ENCODE measurements around the gene CHRNA7.
"Not testable (repeated sequence)": the region's sequence is repeated elsewhere in the genome, so short reads cannot be mapped to it uniquely, and the experiment has no call there.

Gene CHRNA7

DNA sequence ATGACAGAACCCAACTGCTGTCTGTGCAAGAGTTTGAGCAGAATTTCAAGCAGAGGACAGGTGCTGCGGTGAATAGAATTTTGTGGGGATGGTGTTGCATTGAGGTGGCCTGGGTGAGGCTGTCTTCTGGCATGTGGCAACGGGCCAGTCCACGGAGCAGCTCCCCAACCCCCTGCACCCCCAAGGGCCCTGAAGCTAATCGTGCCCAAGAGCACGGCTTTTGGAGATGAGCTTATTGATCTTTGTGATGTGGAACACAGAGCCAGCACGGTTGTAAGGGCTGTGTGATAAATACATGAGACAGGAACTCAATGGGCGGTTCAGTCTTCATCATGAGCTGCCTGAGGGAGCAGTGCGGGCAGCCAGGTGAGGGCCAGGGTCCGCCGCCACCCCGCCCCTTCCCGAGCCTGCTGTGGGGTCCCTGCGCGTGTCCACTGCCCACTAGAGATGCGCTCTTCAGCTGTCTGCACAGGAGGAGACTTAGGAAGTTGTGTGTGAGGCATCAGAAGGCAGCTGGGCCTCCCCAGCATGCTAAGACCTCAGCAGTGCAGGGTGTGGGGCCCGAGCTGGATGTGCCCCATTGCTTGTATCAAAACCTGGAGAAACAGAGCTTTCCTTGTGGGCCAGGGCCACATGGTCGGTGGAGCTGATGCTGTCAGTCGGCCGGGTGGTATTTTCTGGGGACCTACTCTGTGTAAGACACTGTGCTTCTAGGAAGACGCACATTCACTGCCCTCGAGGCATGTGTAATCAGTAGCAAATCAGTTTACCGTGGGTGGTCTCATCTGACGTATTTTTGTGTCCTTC is 90.5 kb downstream of the CHRNA7 start:
- DNase-seq (ENCODE audit: low read depth in 2 of 2): no peak

DNA sequence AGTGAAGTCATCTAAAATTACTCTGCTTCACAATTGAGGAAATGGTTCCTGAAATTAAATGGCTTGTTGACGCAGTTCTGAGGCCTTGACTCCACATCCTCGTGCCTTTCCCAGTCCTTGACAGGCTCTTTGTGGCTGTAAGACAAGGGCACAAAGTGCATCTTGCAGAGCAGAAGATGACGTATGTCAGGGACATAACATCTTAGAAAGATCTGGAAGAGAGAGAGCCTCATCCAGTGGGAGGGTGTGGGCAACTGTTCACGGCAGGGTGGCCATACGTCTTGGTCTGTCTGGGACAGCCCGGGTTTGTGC is 91.0 kb downstream of the CHRNA7 start:
- no peak for DNase-seq (ENCODE audit: low read depth in 2 of 2)

GRCh38 chr15:32122013-32122412 is 91.7 kb downstream of the CHRNA7 start:
- no peak for DNase-seq (ENCODE audit: low read depth in 2 of 2)

GRCh38 chr15:32123473-32123872 is 93.2 kb downstream of the CHRNA7 start:
- no peak for DNase-seq (ENCODE audit: low read depth in 2 of 2)

DNA sequence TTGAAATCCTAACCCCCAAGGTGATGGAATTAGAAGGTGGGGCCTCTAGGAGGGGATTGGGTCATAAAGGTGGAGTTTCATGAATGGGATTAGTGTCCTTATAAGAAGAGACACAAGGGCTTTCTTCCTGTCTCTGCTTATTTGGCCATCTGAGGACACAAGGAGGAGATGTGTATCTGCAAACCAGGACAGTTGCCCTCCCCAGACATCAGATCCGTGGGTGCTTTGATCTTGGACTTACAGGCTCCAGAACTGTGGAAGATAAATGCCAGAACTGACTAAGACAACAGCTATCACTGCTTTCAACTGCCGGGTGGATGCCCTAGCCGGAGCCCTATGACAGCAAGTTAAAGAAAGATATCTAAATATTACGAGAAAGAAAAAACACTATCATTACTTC is 94.4 kb downstream of the CHRNA7 start:
- DNase-seq (ENCODE audit: low read depth in 2 of 2): no peak

DNA sequence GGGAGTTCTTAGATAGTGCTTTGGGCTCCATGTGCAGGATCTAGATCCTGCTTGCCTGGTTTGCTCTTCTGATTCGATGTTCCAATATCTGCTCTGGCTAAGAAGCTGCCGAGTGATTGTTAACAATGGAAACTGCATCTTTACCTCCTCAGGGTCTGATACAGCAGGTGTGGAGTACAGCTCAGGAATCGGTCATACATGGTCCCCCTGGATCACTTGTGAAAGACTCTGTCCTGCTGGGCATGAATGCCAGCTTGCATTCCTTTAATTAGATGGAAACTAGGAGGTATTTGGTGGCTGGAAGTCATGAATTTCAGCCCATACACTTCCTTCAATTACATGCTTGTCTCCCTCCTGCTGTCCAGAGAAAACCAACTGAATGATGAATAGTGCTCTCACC is 95.3 kb downstream of the CHRNA7 start:
- no peak for DNase-seq (ENCODE audit: low read depth in 2 of 2)

- no peak for DNase-seq (ENCODE audit: low read depth in 2 of 2)
These were observed 99.5 kb downstream of the CHRNA7 start for GRCh38 chr15:32129815-32130214.

- DNase-seq (ENCODE audit: low read depth in 2 of 2): no peak
These were observed 100.5 kb downstream of the CHRNA7 start for GRCh38 chr15:32130823-32131222.

DNA sequence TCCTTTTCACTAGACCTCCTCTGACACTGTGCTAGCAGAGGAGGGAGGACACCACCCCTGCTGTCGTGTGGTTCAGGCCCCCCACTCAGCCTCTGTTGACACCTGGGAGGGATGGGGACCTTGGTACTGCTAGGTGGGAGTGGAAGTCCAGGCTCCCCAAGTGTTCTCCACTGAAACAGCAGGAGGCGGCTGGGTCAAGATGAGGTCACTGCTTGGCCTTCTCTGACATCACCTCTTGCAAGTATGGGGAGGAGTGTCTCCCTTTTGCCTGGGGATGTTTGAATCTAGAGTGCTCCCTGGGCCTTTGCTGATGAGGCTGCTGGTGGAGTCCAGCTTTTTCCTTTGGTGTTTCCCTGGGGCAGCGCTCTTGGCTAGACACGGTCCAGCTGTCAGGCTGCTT is 101.5 kb downstream of the CHRNA7 start:
- no peak for DNase-seq (ENCODE audit: low read depth in 2 of 2)

- DNase-seq (ENCODE audit: low read depth in 2 of 2): no peak
These were observed 102.5 kb downstream of the CHRNA7 start for GRCh38 chr15:32132859-32133258.

GRCh38 chr15:32134842-32135241 is 104.5 kb downstream of the CHRNA7 start:
- DNase-seq (ENCODE audit: low read depth in 2 of 2): no peak

DNA sequence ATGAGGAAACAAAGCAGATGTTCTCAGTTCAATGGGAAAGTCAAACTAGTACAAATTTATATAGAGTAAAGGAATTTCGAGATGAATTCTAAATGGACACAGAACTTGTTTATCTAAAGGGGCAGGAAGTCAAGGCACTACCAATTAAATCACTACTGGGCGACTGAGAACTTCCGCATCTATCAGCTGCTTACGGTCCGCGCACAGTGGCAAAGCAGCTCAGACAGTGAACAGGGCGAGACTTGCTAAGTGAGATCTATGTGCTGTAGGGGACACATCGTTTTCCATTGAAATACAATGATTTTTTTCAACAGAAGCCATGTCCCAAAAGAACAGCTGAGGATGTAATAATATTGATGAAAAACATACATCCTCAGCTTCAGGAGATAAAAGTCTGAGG is 105.0 kb downstream of the CHRNA7 start:
- no peak for DNase-seq (ENCODE audit: low read depth in 2 of 2)

DNA sequence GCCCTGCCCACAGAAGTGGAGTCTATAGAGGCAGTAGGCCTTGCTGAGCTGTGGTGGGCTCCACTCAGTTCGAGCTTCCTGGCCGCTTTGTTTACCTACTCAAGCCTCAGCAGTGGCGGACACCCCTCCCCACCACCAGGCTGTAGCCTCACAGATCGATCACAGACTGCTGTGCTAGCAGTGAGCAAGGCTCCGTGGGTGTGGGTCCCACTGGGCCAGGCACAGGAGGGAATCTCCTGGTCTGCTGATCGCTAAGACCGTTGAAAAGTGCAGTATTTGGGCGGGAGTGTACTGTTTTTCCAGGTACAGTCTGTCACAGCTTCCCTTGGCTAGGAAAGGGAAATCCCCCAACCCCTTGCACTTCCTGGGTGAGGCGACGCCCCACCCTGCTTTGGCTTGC is 115.2 kb downstream of the CHRNA7 start:
- DNase-seq (ENCODE audit: low read depth in 2 of 2): not testable (repeated sequence)

DNA sequence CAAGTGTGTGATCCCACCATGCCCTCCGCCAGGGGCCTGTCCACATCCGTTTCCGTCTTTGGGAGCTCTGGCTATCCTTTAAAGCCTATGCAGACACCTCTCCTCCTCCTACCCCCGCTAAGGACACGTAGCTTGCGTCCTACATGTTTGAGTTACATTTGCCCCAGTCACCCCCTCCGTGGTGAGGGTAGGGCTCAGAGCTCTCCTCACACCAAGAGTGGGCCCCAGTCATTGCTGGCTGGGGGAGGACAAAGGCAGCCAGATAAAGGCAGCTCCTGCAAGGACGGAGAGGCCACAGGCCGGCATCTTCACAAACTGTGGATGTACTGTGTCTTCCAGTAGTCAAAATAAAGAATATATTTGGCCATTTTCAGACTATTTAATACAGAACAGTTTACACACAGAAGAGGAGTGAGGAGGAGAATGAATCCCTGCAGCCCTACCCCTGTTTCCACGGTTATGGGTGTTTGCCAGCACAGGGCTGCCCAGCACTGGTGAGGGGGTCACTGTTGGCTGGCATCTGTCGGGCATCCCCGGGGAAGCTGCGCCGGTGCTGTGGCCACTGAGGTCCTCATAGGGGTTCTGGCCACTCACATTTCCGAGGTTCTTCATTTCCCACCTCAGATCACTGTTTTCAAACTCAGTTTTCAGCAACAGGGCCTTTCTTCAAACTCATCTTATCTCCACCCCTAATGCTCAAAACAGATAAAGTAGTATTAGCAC is 118.7 kb downstream of the CHRNA7 start:
- DNase-seq (ENCODE audit: low read depth in 2 of 2): no peak

- DNase-seq (ENCODE audit: low read depth in 2 of 2): no peak
These were observed 122.3 kb downstream of the CHRNA7 start for GRCh38 chr15:32152574-32152973.

DNA sequence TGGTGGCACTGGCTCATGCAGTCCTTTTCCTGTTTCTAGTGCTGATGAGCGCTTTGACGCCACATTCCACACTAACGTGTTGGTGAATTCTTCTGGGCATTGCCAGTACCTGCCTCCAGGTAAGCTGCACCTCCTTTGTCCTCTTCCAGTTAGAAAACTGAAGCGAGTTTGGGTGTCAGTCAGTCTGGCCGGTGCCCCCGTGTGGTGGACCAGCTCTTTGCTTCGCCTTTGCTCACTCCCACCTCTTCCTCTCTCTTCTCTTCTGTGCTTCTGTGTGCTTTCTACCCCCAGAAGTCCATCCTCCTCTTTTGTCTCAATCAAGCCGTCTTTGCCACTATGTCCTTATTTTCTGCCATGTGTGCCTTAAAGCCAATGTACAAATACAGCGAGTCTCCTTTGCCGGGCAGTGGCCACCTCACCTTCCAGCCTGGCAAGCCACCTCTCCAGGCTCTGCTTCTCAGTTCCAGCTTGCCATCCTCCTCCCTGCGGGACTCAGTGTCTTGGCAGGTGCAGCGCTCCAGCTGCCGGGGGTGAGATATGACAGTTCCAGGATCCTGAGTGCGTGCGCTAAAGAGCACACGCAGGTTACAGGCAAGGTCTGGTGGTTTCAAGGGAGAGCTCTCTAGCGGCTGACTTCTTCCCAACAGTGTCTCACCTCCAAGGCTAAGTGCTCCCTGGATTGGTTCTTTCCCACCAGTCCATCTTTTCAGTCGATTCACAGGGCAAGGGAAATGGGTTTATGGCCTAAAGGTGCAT is 123.7 kb downstream of the CHRNA7 start:
- DNase-seq (ENCODE audit: low read depth in 2 of 2): not testable (repeated sequence)

DNA sequence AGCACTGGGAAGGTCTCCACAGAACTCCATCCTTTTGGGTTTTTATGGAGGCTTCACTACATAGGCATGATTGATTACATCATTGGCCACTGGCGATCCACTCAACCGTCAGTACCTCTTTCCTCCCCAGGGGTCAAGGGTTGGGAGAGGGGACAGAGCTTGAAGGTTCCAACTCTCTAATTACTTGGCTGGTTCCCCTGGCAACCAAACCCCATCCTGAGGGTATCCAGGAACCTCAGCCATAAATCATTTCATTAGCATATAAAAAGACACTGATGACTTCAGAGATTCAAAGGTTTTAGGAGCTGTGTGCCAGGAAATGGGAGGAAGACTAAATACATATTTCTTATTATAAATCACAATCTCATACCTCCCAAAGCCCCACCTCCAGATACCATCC is 131.8 kb downstream of the CHRNA7 start:
- not testable (repeated sequence) for DNase-seq (ENCODE audit: low read depth in 2 of 2)

DNA sequence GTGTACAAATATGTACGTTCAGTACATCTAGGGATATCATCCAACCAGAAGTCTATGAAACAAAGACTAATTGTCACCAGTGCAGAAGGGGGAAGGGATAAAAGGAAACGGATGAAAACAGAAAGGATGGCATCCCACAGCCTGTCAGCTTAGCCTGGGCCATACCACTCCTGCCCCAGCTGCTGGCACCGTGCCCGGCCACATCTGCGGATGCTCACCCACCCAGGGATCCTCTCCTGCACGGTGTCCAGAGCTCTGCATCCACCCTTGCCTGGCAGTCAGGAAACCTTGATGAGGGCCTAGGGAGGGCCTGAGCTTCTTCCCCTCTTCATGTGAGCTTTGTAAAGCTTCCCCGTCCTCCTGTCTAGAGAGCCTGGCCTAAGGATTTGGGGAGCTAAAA is 133.8 kb downstream of the CHRNA7 start:
- not testable (repeated sequence) for DNase-seq (ENCODE audit: low read depth in 2 of 2)

- not testable (repeated sequence) for DNase-seq (ENCODE audit: low read depth in 2 of 2)
These were observed 134.4 kb downstream of the CHRNA7 start for GRCh38 chr15:32164747-32165146.

DNA sequence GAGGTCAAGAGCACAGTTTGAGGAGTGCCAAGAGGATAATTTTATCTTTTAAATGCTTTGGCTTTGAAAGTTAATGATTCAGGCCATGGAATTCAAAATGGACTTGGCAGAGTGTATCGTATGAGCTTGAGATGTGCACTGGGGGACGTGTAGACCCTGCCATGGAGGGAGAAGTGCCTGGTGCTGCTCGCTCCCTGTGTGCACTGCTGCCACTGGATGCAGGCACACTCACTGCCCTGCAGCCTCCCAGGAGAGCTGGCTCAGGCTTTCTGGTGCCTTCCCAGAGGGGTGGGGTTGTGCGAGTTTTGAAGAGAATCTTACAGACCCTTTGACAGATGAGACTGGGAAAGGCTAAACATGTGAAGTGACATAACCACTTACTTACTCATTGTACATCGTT is 135.5 kb downstream of the CHRNA7 start:
- DNase-seq (ENCODE audit: low read depth in 2 of 2): not testable (repeated sequence)

GRCh38 chr15:32166270-32166669 is 136.0 kb downstream of the CHRNA7 start:
- DNase-seq (ENCODE audit: low read depth in 2 of 2): not testable (repeated sequence)

- not testable (repeated sequence) for DNase-seq (ENCODE audit: low read depth in 2 of 2)
These were observed 137.6 kb downstream of the CHRNA7 start for GRCh38 chr15:32167913-32168312.

GRCh38 chr15:32180579-32180978 is 150.3 kb downstream of the CHRNA7 start:
- not testable (repeated sequence) for DNase-seq (ENCODE audit: low read depth in 2 of 2)

All from stimulated activated CD8-positive, alpha-beta memory T cell treated with anti-CD3 and anti-CD28 coated beads, Interleukin-7, amount 100 ng/mL, for 4 hours (primary cell).